Ovary (tissue), 3 donors: ENCODE results near the gene LDB2.

ENCODE experiments used
- CTCF ChIP-seq, 3 donors: fragments of 450-650 bp in 2 of 3; fragments of 200-600 bp in 1 of 3; IDR thresholded peaks; one replicate each; pipeline versions ENCODE4 v1.5.1 to v1.8.0; 2016 to 2022; ENCODE audit warnings: antibody characterized with exemption in 3 of 3, mild to moderate bottlenecking in 1 of 3
- EP300 ChIP-seq: sonication (generic); formaldehyde crosslinking; IDR thresholded peaks from one replicate; pipeline ENCODE4 v1.6.1; 2017; ENCODE audit warnings: antibody characterized with exemption
- POLR2A ChIP-seq: fragments of 450-650 bp; IDR thresholded peaks from one replicate; pipeline ENCODE4 v1.6.1; 2017; ENCODE audit warnings: antibody characterized with exemption, mild to moderate bottlenecking, moderate library complexity
- donor health status: DM: no; HTN: no; CAD: no.

DNA sequence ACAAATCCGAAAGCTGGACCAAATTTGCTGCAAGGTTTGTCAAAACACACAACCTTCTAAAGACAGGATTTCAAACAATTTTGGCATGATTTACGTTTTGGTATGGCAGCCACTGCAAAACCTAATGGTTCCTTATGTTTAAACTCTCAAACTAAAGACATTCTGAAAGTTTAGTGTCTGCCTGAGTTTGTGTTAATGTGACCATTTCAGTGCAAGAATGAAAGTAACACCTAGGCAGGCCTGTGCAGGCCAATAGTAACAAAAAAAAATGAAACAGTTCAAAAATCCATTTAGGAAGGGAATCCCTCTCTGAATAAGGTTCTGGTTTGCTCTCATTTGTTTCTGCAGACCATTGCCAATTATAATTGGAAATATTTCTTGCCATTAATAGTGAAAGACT, 1.9 kb upstream of the LDB2 start:
- no peak for TF ChIP-seq CTCF (IDR thresholded peaks at IDR 0.05)
- TF ChIP-seq EP300, result no peak
- TF ChIP-seq POLR2A, result no peak
